ENCODE measurements around the gene PLEKHF1. TPM values are rescaled to one million over a fixed set of nuclear protein-coding genes. Genes with fewer than 3 reads are reported as not detected.
"Not testable (repeated sequence)": the region's sequence is repeated elsewhere in the genome, so short reads cannot be mapped to it uniquely, and the experiment has no call there.

PLEKHF1 gene
- polyA plus RNA-seq, 3 donors = 0.11 to 0.29 (median 0.26) TPM

DNA sequence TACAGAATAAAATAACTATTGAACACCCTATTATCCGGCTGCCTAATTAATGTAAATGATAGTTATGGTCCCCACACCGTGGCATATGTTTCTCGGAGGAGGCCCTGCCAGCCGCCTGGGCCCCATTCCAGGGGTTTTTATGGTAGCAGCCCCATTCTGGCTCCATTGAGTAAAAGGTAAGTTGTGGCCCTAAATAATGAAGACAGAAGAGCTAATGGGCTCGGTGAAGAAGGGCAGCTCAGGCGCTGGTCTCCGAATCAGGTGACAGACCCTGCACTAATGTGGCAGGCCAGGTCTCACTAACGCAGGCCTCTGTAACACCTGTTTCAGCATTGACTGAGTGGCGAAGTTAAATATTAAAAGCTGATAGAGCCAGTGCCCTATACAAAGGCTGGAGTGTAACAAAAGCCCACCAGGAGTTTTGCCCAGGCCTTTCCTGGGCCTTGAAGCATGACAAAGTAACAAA is 40.0 kb upstream of the PLEKHF1 start:
- no peaks in the 10 kb centered on the region for H3K27me3 ChIP-seq (ENCODE audit: control insufficient read depth in 2 of 2, insufficient read depth in 2 of 2, low read length in 2 of 2)
- peaks cover 5 to 10% (median 10%) of the 10 kb centered on the region in 3 donors for H3K27me3 Mint-ChIP-seq (ENCODE audit: low read depth in 3 of 3)
- 88% methylated on average over 6 of the region's 9 CpGs for WGBS (ENCODE audit: insufficient coverage)
- H3K9ac ChIP-seq (ENCODE audit: insufficient read depth, low read length, poor library complexity, severe bottlenecking) = no peak overlapping the region
- no peak overlapping the region for H3K4me2 ChIP-seq (replicated peaks; ENCODE audit: extremely low read depth, low read length, poor library complexity, severe bottlenecking)
- H3K9me3 ChIP-seq (replicated peaks in 1 of 2; ENCODE audit: control insufficient read depth in 1 of 2, insufficient read depth in 1 of 2, low read length in 2 of 2) = no peaks in the 10 kb centered on the region
- no peaks in the 10 kb centered on the region for H3K36me3 Mint-ChIP-seq
- H3K4me1 ChIP-seq (ENCODE audit: control insufficient read depth in 1 of 2, insufficient read depth in 2 of 2, low read length in 2 of 2) = no peaks in the 10 kb centered on the region
- H3K4me3 ChIP-seq (replicated peaks in 1 of 3; ENCODE audit: low read depth in 2 of 3, low read length in 3 of 3) = no peak overlapping the region
- no peak overlapping the region for H3K4me3 Mint-ChIP-seq
- intact Hi-C loops (cut with micrococcal nuclease) = no loop called here
- no peak overlapping the region for H3K27ac Mint-ChIP-seq
- H3K27ac ChIP-seq (ENCODE audit: low read depth in 1 of 2, low read length in 2 of 2) = no peak overlapping the region
- TF ChIP-seq, protein P1, sequence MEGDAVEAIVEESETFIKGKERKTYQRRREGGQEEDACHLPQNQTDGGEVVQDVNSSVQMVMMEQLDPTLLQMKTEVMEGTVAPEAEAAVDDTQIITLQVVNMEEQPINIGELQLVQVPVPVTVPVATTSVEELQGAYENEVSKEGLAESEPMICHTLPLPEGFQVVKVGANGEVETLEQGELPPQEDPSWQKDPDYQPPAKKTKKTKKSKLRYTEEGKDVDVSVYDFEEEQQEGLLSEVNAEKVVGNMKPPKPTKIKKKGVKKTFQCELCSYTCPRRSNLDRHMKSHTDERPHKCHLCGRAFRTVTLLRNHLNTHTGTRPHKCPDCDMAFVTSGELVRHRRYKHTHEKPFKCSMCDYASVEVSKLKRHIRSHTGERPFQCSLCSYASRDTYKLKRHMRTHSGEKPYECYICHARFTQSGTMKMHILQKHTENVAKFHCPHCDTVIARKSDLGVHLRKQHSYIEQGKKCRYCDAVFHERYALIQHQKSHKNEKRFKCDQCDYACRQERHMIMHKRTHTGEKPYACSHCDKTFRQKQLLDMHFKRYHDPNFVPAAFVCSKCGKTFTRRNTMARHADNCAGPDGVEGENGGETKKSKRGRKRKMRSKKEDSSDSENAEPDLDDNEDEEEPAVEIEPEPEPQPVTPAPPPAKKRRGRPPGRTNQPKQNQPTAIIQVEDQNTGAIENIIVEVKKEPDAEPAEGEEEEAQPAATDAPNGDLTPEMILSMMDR (IDR thresholded peaks at IDR 0.05) = no peak
- no peak overlapping the region for H2AFZ ChIP-seq (ENCODE audit: insufficient read depth, low read depth, low read length, poor library complexity, severe bottlenecking)
- no peaks in the 10 kb centered on the region for H3K36me3 ChIP-seq (replicated peaks in 1 of 2; ENCODE audit: control insufficient read depth in 1 of 2, insufficient read depth in 2 of 2, low read length in 2 of 2)
- H3K79me2 ChIP-seq (ENCODE audit: insufficient read depth, low read length) = no peaks in the 10 kb centered on the region
- peaks cover 0 to 1% (median 0%) of the 10 kb centered on the region in 7 donors for H3K9me3 Mint-ChIP-seq
- peaks cover 5% of the 10 kb centered on the region for H3K4me1 Mint-ChIP-seq
- DNase-seq = no peak
- no peaks in the 10 kb centered on the region for H4K20me1 ChIP-seq (ENCODE audit: insufficient read depth, low read length)

DNA sequence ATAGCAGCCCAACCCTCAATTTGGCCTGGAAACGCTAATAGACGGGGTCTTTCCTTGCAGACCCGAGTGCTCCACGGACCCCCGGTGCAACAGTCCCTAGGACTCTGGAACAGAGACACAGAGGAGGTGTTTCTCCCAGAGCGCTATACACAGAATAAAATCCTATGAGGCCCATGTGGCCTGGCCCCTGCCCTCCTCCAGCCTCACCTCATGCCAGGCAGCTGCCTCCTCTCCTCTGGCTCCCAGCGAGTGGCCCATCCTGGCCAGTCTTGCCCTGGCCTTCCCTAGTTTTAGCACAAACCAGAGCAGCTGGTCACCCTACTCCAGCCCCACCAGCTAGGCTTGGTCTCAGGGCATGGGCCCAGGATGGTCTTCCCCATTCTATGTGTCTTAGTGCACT is 38.9 kb upstream of the PLEKHF1 start:
- WGBS (ENCODE audit: insufficient coverage) = 95% methylated on average over 7 of the region's 7 CpGs
- no peak overlapping the region for H3K4me2 ChIP-seq (replicated peaks; ENCODE audit: extremely low read depth, low read length, poor library complexity, severe bottlenecking)
- Mint-ChIP-seq H3K27ac (no peak overlapping the region), H3K36me3 (no peaks in the 10 kb centered on the region), H3K27me3 (ENCODE audit: low read depth in 3 of 3) (peaks cover under 1 to 5% (median 5%) of the 10 kb centered on the region in 3 donors), H3K9me3 (peaks cover 0 to 3% (median 0%) of the 10 kb centered on the region in 7 donors), H3K4me3 (no peak overlapping the region), H3K4me1 (peaks cover under 1% of the 10 kb centered on the region)
- no peak for DNase-seq
- no peaks in the 10 kb centered on the region for H3K4me1 ChIP-seq (ENCODE audit: control insufficient read depth in 1 of 2, insufficient read depth in 2 of 2, low read length in 2 of 2)
- H3K9ac ChIP-seq (ENCODE audit: insufficient read depth, low read length, poor library complexity, severe bottlenecking) = no peak overlapping the region
- no peak overlapping the region for H3K4me3 ChIP-seq (replicated peaks in 1 of 3; ENCODE audit: low read depth in 2 of 3, low read length in 3 of 3)
- intact Hi-C loops (cut with micrococcal nuclease) = no loop called here
- H3K27ac ChIP-seq (ENCODE audit: low read depth in 1 of 2, low read length in 2 of 2) = no peak overlapping the region
- H3K79me2 ChIP-seq (ENCODE audit: insufficient read depth, low read length) = no peaks in the 10 kb centered on the region
- H4K20me1 ChIP-seq (ENCODE audit: insufficient read depth, low read length) = no peaks in the 10 kb centered on the region
- no peak overlapping the region for H2AFZ ChIP-seq (ENCODE audit: insufficient read depth, low read depth, low read length, poor library complexity, severe bottlenecking)
- no peaks in the 10 kb centered on the region for H3K9me3 ChIP-seq (replicated peaks in 1 of 2; ENCODE audit: control insufficient read depth in 1 of 2, insufficient read depth in 1 of 2, low read length in 2 of 2)
- TF ChIP-seq, protein P1 (IDR thresholded peaks at IDR 0.05) = no peak
- H3K27me3 ChIP-seq (ENCODE audit: control insufficient read depth in 2 of 2, insufficient read depth in 2 of 2, low read length in 2 of 2) = no peaks in the 10 kb centered on the region
- no peaks in the 10 kb centered on the region for H3K36me3 ChIP-seq (replicated peaks in 1 of 2; ENCODE audit: control insufficient read depth in 1 of 2, insufficient read depth in 2 of 2, low read length in 2 of 2)

DNA sequence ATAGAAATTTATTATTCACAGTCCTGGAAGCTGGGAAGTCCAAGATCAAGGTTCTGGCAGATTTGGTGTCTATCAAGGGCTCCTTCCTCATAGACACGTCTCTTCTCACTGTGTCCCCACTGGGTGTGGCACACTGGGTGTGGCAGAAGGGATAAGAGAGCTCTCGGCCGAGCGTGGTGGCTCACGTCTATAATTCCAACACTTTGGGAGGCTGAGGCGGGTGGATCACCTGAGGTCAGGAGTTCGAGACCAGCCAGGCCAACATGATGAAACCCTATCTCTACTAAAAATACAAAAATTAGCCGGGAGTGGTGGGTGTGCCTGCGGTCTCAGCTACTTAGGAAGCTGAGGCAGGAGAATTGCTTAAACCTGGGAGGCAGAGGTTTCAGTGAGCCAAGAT is 38.4 kb upstream of the PLEKHF1 start:
- H3K4me1 ChIP-seq (ENCODE audit: control insufficient read depth in 1 of 2, insufficient read depth in 2 of 2, low read length in 2 of 2); intact Hi-C loops (cut with micrococcal nuclease); H3K4me2 ChIP-seq (replicated peaks; ENCODE audit: extremely low read depth, low read length, poor library complexity, severe bottlenecking); H4K20me1 ChIP-seq (ENCODE audit: insufficient read depth, low read length); H3K27me3 Mint-ChIP-seq (ENCODE audit: low read depth in 3 of 3); H3K27ac ChIP-seq (ENCODE audit: low read depth in 1 of 2, low read length in 2 of 2); H3K9ac ChIP-seq (ENCODE audit: insufficient read depth, low read length, poor library complexity, severe bottlenecking); H3K4me1 Mint-ChIP-seq; H3K79me2 ChIP-seq (ENCODE audit: insufficient read depth, low read length); H3K27ac Mint-ChIP-seq; H2AFZ ChIP-seq (ENCODE audit: insufficient read depth, low read depth, low read length, poor library complexity, severe bottlenecking); H3K27me3 ChIP-seq (ENCODE audit: control insufficient read depth in 2 of 2, insufficient read depth in 2 of 2, low read length in 2 of 2); H3K4me3 Mint-ChIP-seq; H3K4me3 ChIP-seq (replicated peaks in 1 of 3; ENCODE audit: low read depth in 2 of 3, low read length in 3 of 3); DNase-seq; H3K9me3 ChIP-seq (replicated peaks in 1 of 2; ENCODE audit: control insufficient read depth in 1 of 2, insufficient read depth in 1 of 2, low read length in 2 of 2); H3K9me3 Mint-ChIP-seq; H3K36me3 ChIP-seq (replicated peaks in 1 of 2; ENCODE audit: control insufficient read depth in 1 of 2, insufficient read depth in 2 of 2, low read length in 2 of 2); H3K36me3 Mint-ChIP-seq: not testable (repeated sequence)
- 100% methylated on average over 1 of the region's 9 CpGs for WGBS (ENCODE audit: insufficient coverage)
